ENCODE data around the gene CDK19.
A peak's percentile ranks its signal among the peaks of the same experiment; 100 is the strongest.

CDK19 gene

GRCh38 chr6:110826236-110827129 is 11.2 kb upstream of the CDK19 start:
- TF ChIP-seq CTCF (IDR thresholded peaks at IDR 0.05): no peak
- Histone ChIP-seq H3K27ac (no peak overlapping the region), H3K4me3 (ENCODE audit: low read depth, low read length) (no peak overlapping the region)

GRCh38 chr6:110823146-110823545 is 7.9 kb upstream of the CDK19 start:
- no peak overlapping the region for H3K27ac ChIP-seq
- no peaks in the 10 kb centered on the region for H3K27me3 ChIP-seq (ENCODE audit: control insufficient read depth, insufficient read depth, low read length)

More at GRCh38 chr6:110826236-110827129, 11.2 kb upstream of the CDK19 start:
- Histone ChIP-seq H2AFZ (no peak overlapping the region), H3K79me2 (no peaks in the 10 kb centered on the region), H3K36me3 (ENCODE audit: control insufficient read depth, insufficient read depth, low read length) (no peaks in the 10 kb centered on the region), H3K4me1 (no peaks in the 10 kb centered on the region), H3K27me3 (ENCODE audit: control insufficient read depth, insufficient read depth, low read length) (no peaks in the 10 kb centered on the region), H3K9me3 (ENCODE audit: control insufficient read depth, low read length) (no peaks in the 10 kb centered on the region), H3K9ac (no peak overlapping the region), H3K4me2 (ENCODE audit: low read length) (no peak overlapping the region)

GRCh38 chr6:110822249-110822648 is 7.0 kb upstream of the CDK19 start:
- no peaks in the 10 kb centered on the region for H3K36me3 ChIP-seq (ENCODE audit: control insufficient read depth, insufficient read depth, low read length)
- H3K9ac ChIP-seq: no peak overlapping the region
- no peak overlapping the region for H3K4me2 ChIP-seq (ENCODE audit: low read length)
- no peaks in the 10 kb centered on the region for H3K79me2 ChIP-seq
- no peaks in the 10 kb centered on the region for H3K4me1 ChIP-seq
- H3K4me3 ChIP-seq (ENCODE audit: low read depth, low read length): no peak overlapping the region
- H3K27me3 ChIP-seq (ENCODE audit: control insufficient read depth, insufficient read depth, low read length): no peaks in the 10 kb centered on the region
- no peak for TF ChIP-seq CTCF (IDR thresholded peaks at IDR 0.05)
- H3K27ac ChIP-seq: no peak overlapping the region
- no peak overlapping the region for H2AFZ ChIP-seq
- H3K9me3 ChIP-seq (ENCODE audit: control insufficient read depth, low read length): no peaks in the 10 kb centered on the region

More at GRCh38 chr6:110823146-110823545, 7.9 kb upstream of the CDK19 start:
- H2AFZ ChIP-seq: no peak overlapping the region
- no peaks in the 10 kb centered on the region for H3K9me3 ChIP-seq (ENCODE audit: control insufficient read depth, low read length)
- H3K4me1 ChIP-seq: no peaks in the 10 kb centered on the region
- no peak for TF ChIP-seq CTCF (IDR thresholded peaks at IDR 0.05)
- no peak overlapping the region for H3K4me3 ChIP-seq (ENCODE audit: low read depth, low read length)
- H3K36me3 ChIP-seq (ENCODE audit: control insufficient read depth, insufficient read depth, low read length): no peaks in the 10 kb centered on the region
- H3K4me2 ChIP-seq (ENCODE audit: low read length): no peak overlapping the region
- no peak overlapping the region for H3K9ac ChIP-seq
- no peaks in the 10 kb centered on the region for H3K79me2 ChIP-seq

DNA sequence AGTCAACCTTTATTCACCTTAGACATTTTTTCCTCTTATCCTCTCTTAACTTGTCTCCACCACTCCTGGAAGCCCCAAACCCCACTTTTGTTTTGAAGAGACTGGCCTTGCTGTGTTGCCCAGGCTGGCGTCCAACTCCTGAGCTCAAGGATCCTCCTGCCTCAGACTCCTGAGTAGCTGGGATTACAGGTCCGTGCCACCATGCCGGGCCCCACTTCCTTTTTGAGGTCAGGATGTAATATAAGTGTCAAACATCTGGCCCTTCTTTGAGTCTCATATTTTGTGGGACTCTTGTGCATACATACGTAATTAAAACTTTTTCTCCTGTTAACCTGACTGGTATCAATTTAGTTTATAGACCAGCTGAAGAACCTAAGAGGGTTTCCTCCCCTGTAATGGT is 1.4 kb upstream of the CDK19 start:
- no peak overlapping the region for H3K27ac ChIP-seq
- H3K4me1 ChIP-seq: peaks cover 4% of the 10 kb centered on the region
- H2AFZ ChIP-seq: peak overlapping the region; percentile 99

More for the DNA sequence above, 1.4 kb upstream of the CDK19 start:
- Histone ChIP-seq H3K4me3 (ENCODE audit: low read depth, low read length) (no peak overlapping the region), H3K9me3 (ENCODE audit: control insufficient read depth, low read length) (no peaks in the 10 kb centered on the region), H3K9ac (no peak overlapping the region), H3K79me2 (no peaks in the 10 kb centered on the region), H3K4me2 (ENCODE audit: low read length) (no peak overlapping the region), H3K36me3 (ENCODE audit: control insufficient read depth, insufficient read depth, low read length) (no peaks in the 10 kb centered on the region), H3K27me3 (ENCODE audit: control insufficient read depth, insufficient read depth, low read length) (no peaks in the 10 kb centered on the region)
- TF ChIP-seq CTCF (IDR thresholded peaks at IDR 0.05): no peak
